VCaP (cell line): ENCODE data around the gene GEMIN7.

Source experiments
- H3K27ac ChIP-seq: fragments of 450-650 bp; 2 replicates; pipeline ENCODE4 v1.5.1; 2017
- TF ChIP-seq, protein P1 (sequence below): fragments of 450-650 bp; conservative IDR thresholded peaks from 2 replicates; pipeline ENCODE4 v1.5.1; 2017; ENCODE audit warnings: mild to moderate bottlenecking, moderate library complexity

Gene GEMIN7

DNA sequence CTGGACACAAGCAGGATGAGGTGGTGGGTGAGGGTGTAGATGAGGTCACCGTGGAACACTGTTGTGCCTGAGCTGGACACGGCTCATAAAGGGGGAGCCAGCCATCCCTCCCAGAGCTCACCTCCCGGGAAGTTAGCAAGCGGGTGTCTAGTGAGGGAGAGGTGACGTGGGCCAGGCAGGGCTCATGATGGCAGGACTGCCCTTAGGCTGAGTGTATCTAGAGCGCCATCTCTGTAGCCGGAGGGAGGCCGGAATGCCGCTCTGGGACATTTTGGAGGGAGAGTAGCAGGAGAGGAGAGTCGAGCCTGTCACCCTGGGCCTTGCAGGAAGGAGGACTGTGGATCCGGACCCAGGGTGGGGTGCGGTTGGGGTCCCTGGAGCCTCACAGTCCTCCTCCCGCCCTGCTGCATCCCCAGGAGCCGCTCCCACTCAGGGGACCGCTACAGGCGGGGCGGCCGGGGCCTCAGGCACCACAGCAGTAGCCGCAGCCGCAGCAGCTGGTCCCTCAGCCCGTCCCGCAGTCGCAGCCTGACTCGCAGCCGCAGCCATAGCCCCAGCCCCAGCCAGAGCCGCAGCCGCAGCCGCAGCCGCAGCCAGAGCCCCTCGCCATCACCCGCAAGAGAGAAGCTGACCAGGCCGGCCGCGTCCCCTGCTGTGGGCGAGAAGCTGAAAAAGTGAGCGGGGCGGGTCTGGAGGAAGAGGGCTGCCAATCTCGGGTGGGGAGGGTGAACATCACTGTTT, 12.0 kb upstream of the GEMIN7 start:
- H3K27ac ChIP-seq, result no peak overlapping the region

GRCh38 chr19:45068041-45068440, 11.0 kb upstream of the GEMIN7 start:
- H3K27ac ChIP-seq, result no peak overlapping the region
- TF ChIP-seq, protein P1, sequence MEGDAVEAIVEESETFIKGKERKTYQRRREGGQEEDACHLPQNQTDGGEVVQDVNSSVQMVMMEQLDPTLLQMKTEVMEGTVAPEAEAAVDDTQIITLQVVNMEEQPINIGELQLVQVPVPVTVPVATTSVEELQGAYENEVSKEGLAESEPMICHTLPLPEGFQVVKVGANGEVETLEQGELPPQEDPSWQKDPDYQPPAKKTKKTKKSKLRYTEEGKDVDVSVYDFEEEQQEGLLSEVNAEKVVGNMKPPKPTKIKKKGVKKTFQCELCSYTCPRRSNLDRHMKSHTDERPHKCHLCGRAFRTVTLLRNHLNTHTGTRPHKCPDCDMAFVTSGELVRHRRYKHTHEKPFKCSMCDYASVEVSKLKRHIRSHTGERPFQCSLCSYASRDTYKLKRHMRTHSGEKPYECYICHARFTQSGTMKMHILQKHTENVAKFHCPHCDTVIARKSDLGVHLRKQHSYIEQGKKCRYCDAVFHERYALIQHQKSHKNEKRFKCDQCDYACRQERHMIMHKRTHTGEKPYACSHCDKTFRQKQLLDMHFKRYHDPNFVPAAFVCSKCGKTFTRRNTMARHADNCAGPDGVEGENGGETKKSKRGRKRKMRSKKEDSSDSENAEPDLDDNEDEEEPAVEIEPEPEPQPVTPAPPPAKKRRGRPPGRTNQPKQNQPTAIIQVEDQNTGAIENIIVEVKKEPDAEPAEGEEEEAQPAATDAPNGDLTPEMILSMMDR, result no peak

More for the DNA sequence above, 12.0 kb upstream of the GEMIN7 start:
- TF ChIP-seq, protein P1, result no peak

DNA sequence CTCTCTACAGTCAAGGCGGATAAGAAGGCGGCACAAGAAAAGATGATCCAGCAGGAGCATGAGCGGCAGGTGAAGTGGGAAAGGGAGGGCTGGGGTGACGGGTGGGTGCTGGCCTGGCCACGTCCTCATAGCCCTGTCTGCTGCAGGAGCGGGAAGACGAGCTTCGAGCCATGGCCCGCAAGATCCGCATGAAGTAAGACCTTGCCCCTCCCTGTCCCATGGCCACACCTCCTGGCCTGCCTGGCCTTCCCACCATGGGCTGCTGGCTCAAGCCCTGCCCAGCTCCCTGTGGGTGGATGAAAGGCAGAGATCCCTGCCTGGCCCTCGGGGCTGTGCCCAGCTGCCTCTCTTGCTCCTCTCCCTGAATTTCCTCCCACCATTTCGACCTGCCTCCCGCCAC, 10.0 kb upstream of the GEMIN7 start:
- TF ChIP-seq, protein P1, result no peak
- no peak overlapping the region for H3K27ac ChIP-seq

DNA sequence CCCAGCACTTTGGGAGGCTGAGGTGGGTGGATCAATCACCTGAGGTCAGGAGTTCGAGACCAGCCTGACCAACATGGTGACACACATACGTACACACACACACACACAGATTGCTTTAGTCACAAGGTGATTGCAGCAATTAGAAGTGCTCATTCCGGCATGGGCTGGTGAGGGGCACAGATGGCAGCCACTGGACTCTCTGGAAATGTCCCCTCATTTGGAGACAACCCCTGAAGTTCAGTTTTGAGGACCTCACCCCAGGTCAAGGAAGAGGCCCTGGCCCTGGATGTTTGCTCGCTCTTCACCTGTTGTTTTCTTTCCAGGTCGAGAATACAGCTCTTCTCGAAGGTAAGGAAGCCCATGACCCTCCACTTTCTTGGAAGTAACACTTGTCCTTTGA, 8.8 kb upstream of the GEMIN7 start:
- H3K27ac ChIP-seq, result no peak overlapping the region

GRCh38 chr19:45070861-45071544, 8.1 kb upstream of the GEMIN7 start:
- TF ChIP-seq, protein P1, result no peak
- no peak overlapping the region for H3K27ac ChIP-seq

More for the DNA sequence above, 8.8 kb upstream of the GEMIN7 start:
- TF ChIP-seq, protein P1, result no peak

- no peak overlapping the region for H3K27ac ChIP-seq
- TF ChIP-seq, protein P1, result no peak
These were observed 7.5 kb upstream of the GEMIN7 start for GRCh38 chr19:45071545-45071938.

DNA sequence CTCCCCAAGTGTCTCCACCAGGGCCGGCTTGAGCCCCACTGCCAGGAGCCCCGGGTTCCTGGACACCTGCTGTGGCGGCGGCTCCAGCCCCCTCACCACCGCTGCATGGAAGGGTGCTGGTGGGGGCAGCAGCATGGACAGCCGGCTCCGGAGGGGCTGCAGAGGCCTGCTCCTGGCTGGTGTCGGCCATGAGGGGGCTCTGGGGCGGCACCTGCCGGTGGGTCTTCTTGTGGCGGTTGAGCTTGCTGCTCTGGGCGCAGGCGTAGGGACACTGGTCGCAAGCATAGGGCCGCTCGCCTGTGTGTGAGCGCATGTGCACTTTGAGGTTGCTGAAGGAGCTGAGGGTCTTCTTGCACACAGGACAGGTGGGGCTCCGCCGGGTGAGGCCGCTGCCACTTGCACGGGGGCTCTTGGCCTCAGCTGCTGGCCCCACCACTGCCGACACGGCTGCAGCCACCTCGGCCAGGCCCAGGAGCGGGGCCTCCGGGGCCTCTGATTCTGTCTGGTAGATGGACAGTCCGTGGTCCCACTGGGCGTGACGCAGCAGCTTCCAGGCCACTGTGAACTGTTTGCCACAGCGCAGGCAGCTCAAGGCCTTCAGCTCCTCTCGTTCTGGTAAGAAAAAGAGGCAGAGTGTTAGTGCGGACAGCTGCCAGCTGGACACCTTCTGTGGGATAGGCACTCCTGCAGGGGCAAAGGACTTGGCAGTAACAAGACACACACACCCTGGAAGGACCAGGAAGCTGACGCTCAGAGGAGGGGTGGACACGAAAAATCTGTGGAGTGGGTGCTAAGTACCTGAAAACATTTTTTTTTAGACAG, 6.9 kb upstream of the GEMIN7 start:
- no peak overlapping the region for H3K27ac ChIP-seq
- TF ChIP-seq, protein P1, result no peak
